Heart right ventricle (tissue), 16 donors: Measurements from ENCODE around the gene MBNL2. TPM values are rescaled to one million over a fixed set of nuclear protein-coding genes. Genes with fewer than 3 reads are reported as not detected.

Experiments used
- ATAC-seq, 8 donors: fragments of 200-7000 bp; cut with Tn5 transposase; one replicate each; pipeline ENCODE4 v1.9.1; 2020; ENCODE audit warnings: mild to moderate bottlenecking in 8 of 8, moderate library complexity in 8 of 8, moderate number of reproducible peaks in 1 of 8
- DNase-seq, 2 donors: peaks; one replicate each; pipeline ENCODE4 v3.0.0-alpha.2; 2020
- H3K27ac ChIP-seq, 10 donors: fragments of 200-600 bp; sonication (generic) in 2 of 10; one replicate each; pipeline versions ENCODE4 v1.5.0 to v1.8.0; 2020 to 2022; ENCODE audit warnings: mild to moderate bottlenecking in 3 of 10
- H3K27me3 ChIP-seq, 7 donors: fragments of 200-600 bp; one replicate each; pipeline ENCODE4 v1.8.0; 2021 to 2022; ENCODE audit warnings: mild to moderate bottlenecking in 2 of 7
- H3K36me3 ChIP-seq, 9 donors: fragments of 200-600 bp; sonication (generic) in 1 of 9; one replicate each; pipeline versions ENCODE4 v1.5.0 to v1.8.0; 2020 to 2022; ENCODE audit warnings: mild to moderate bottlenecking in 2 of 9
- H3K4me1 ChIP-seq, 9 donors: fragments of 200-600 bp; sonication (generic) in 1 of 9; one replicate each; pipeline versions ENCODE4 v1.5.0 to v1.8.0; 2020 to 2022; ENCODE audit warnings: mild to moderate bottlenecking in 4 of 9
- H3K4me3 ChIP-seq, 10 donors: fragments of 200-600 bp; sonication (generic) in 2 of 10; one replicate each; pipeline versions ENCODE4 v1.5.0 to v1.8.0; 2020 to 2022; ENCODE audit warnings: mild to moderate bottlenecking in 7 of 10, moderate library complexity in 2 of 10
- H3K9me3 ChIP-seq, 11 donors: fragments of 200-600 bp in 10 of 11; sonication (generic) in 2 of 11; one replicate each; pipeline versions ENCODE4 v1.5.0 to v1.8.0; 2013 to 2022; ENCODE audit warnings: mild to moderate bottlenecking in 2 of 11, control low read depth in 1 of 11, moderate library complexity in 1 of 11
- CTCF ChIP-seq, 9 donors: fragments of 200-600 bp; sonication (generic) in 2 of 9; IDR thresholded peaks; one replicate each; pipeline versions ENCODE4 v1.5.0 to v1.8.0; 2021 to 2022; ENCODE audit warnings: antibody characterized with exemption in 9 of 9, mild to moderate bottlenecking in 5 of 9, moderate library complexity in 1 of 9
- WGBS, 2 donors: extraction: QIAGEN DNeasy Blood & Tissue Kit; methylation state at CpG; one replicate each; pipeline ENCODE4 v1.1.7; 2013; ENCODE audit warnings: inconsistent platforms in 1 of 2; 5-methylcytosine and 5-hydroxymethylcytosine counted together
- intact Hi-C, 10 donors: fragments of 100-400 bp; cut with DNase I; formaldehyde crosslinking; loops; one replicate each; pipeline versions ENCODE4 v1.11.1 to v1.14.2; 2022
- polyA plus RNA-seq, 2 donors: library from polyadenylated mRNA; stranded (reverse); fragments of 200-250 nt; gene quantifications; one replicate each; pipeline ENCODE4 v1.2.3, GENCODE V29; 2013
- total RNA-seq, 10 donors: library from RNA; stranded (reverse); fragmentation: NEBNext Ultra II Directional in 3 of 10; extraction: Animal tissue kit (Norgen Biotek cat#: 25700) in 3 of 10; gene quantifications; one replicate each; pipeline versions ENCODE4 v1.2.1 to v1.2.4, GENCODE V29; 2021 to 2023
- donor health status: Arrhythmogenic right ventricular cardiomyopathy.
- donor health status: ischemic (EF 13 %, LVEDD 7.1; RV severe dilation, severe dysfunction).
- donor health status: healthy with polysubstance abuse.
- donor health status: DM: no; HTN: yes; CAD: no.
- donor health status: DM: no; HTN: no; CAD: no.
- donor health status: ischemic (EF 25% LVEDD 6.9; RV normal size, moderate dysfunction).
- donor health status: ischemic (EF 25% LVEDD 5.7; RV mildly dilated, moderate dysfunction).
- donor health status: healthy.
- donor health status: DM: yes; HTN: yes; CAD: no.
- donor health status: Ischemic cardiomyopathy.
- donor health status: ischemic (EF 35%, LVEDD 5.7; RV mildly dilated, moderate dysfunction).
- donor health status: nonischemic (EF 11% LVEDD 7.7; RV severe dilation, severe dysfunction).
- donor health status: DM: yes; HTN: yes; CAD: no.
- donor health status: PGD.
- donor health status: ischemic (EF 29% LVEDD 5.4; RV normal size, mild dysfunction).
- donor health status: nonischemic (EF 23%, LVEDD 6.1; RV moderate dilation, normal function).

Gene MBNL2
- total and polyA plus RNA-seq, 12 donors: 17.2 to 95.0 (median 83.2) TPM

- intact Hi-C loops: loop anchor here in 1 of 10 donors (2.0 kb wide), 1 partner anchor 245 kb away; no protein-coding TSS in a partner anchor
- H3K27ac ChIP-seq: peak overlapping the region in 1 of 10 donors; percentile 32
- H3K4me3 ChIP-seq: no peak overlapping the region
- H3K9me3 ChIP-seq: peaks cover 0 to 11% (median 2%) of the 10 kb centered on the region in 11 donors
- ATAC-seq (no peak), DNase-seq (no peak)
- H3K36me3 ChIP-seq: peaks cover 0 to 90% (median 17%) of the 10 kb centered on the region in 9 donors
- no peak for TF ChIP-seq CTCF (IDR thresholded peaks at IDR 0.05)
- H3K27me3 ChIP-seq: no peaks in the 10 kb centered on the region
- WGBS, 2 donors: 93 to 95% methylated on average over 4 of the region's 4 CpGs
- H3K4me1 ChIP-seq: peaks cover 0 to 55% (median 17%) of the 10 kb centered on the region in 9 donors
Measured at GRCh38 chr13:97353927-97354675, 132.0 kb downstream of the MBNL2 start.

GRCh38 chr13:97354808-97355207 lies 132.7 kb downstream of the MBNL2 start:
- WGBS, 2 donors: 89 to 90% methylated on average over 5 of the region's 5 CpGs
- ATAC-seq (no peak), DNase-seq (no peak)
- TF ChIP-seq CTCF (IDR thresholded peaks at IDR 0.05): no peak
- H3K4me3 ChIP-seq: no peak overlapping the region
- peaks cover 0 to 61% (median 24%) of the 10 kb centered on the region in 9 donors for H3K4me1 ChIP-seq
- peaks cover 0 to 87% (median 15%) of the 10 kb centered on the region in 9 donors for H3K36me3 ChIP-seq
- peaks cover 0 to 11% (median 2%) of the 10 kb centered on the region in 11 donors for H3K9me3 ChIP-seq
- intact Hi-C loops: loop anchor here in 5 of 10 donors (5.0 kb wide), 3 partner anchors 243 to 338 kb away; no protein-coding TSS in a partner anchor
- H3K27ac ChIP-seq: peak overlapping the region in 4 of 10 donors; percentile 11 to 32 (median 20)
- H3K27me3 ChIP-seq: no peaks in the 10 kb centered on the region

DNA sequence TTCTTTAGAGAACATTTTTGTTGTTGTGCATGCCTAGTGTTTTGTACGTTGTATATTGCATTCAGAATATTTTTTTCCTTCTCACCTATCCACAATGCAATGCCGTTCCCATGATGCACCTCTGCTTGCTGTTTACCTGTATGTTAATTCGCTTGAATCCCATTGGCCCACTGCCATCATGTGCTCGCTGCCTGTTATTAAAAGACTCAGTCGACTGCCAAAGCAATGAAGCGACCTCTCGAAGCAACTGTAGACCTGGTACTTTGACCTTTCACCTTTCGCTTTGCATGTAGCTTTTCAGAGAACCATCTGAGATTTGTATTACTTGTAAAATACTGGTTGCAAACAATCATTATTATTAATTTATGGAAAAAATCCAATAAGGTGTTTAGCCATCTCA lies 134.5 kb downstream of the MBNL2 start:
- Histone ChIP-seq H3K27ac (no peak overlapping the region), H3K9me3 (peaks cover 0 to under 1% (median 0%) of the 10 kb centered on the region in 11 donors), H3K4me3 (no peak overlapping the region), H3K36me3 (peaks cover 0 to 87% (median 0%) of the 10 kb centered on the region in 9 donors), H3K4me1 (peaks cover 0 to 61% (median 28%) of the 10 kb centered on the region in 9 donors), H3K27me3 (no peaks in the 10 kb centered on the region)
- TF ChIP-seq CTCF (IDR thresholded peaks at IDR 0.05): no peak
- intact Hi-C loops: loop anchor here in 5 of 10 donors (5.0 kb wide), 3 partner anchors 244 to 339 kb away; no protein-coding TSS in a partner anchor
- WGBS, 2 donors: 86 to 87% methylated on average over 8 of the region's 8 CpGs
- ATAC-seq (no peak), DNase-seq (no peak)

- peak; percentile 67 to 94 (median 87) for TF ChIP-seq CTCF (IDR thresholded peaks at IDR 0.05)
- intact Hi-C loops: loop anchor here in 9 of 10 donors (1.0 to 10.0 kb wide), 11 partner anchors 55 to 342 kb away; partner anchors contain the start of gene RAP2A (in 2 of the 9)
- WGBS, 2 donors: 36 to 40% methylated on average over 8 of the region's 8 CpGs
- Histone ChIP-seq H3K9me3 (no peaks in the 10 kb centered on the region), H3K4me3 (no peak overlapping the region), H3K27me3 (no peaks in the 10 kb centered on the region), H3K4me1 (peaks cover 0 to 54% (median 26%) of the 10 kb centered on the region in 9 donors), H3K27ac (peak overlapping the region in 4 of 10 donors; percentile 2 to 38 (median 18)), H3K36me3 (peaks cover 0 to 79% (median 5%) of the 10 kb centered on the region in 9 donors)
- ATAC-seq: peak; percentile 76 to 93 (median 89)
- DNase-seq: peak in 1 of 2 donors; percentile 62
Measured at GRCh38 chr13:97359181-97360057, 137.3 kb downstream of the MBNL2 start.
